Amniotic epithelial cell (primary cell): Measurements from ENCODE around the gene NDUFA12.
"Not testable (repeated sequence)": the region's sequence is repeated elsewhere in the genome, so short reads cannot be mapped to it uniquely, and the experiment has no call there.

Source experiments
- DNase-seq: peaks from one replicate; pipeline ENCODE4 v3.0.0-alpha.2; 2010; ENCODE audit warnings: low read depth

Gene NDUFA12

DNA sequence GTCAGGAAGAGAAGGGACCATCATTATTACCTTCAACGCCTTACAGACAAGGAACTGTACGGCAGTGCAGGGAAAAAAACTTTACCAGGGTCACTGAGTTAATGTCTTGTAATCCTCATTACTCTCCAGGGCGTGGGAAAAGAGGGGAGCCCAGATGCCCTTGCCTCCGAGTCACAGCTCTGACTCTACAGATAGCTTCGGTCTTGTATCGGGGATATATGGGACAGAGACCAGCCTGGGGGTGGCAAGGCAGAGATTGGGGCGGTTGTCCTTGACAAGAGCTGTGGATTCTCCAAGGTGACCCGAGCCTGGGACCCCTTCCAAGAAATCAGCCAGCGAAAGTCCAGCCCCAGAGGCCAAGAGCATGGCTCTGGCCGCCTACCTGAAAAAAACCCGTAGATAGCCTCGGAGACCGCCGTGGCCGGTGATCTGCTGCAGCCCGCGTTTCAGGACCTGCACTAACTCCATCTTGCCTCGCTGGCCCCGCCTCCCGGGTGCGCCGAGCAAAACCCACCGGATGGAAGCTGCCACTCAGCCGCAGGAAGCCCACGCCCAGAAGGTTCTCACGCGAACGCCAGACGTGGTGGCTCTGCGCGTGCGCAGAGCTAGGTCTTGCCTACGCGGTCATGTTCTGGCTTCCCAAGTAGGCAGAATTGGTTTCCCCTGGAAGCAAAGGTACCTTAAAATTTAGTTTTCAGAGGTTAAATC, at the start of gene NDUFA12:
NDUFA12 (minus strand) TSS at position 485 of the 708 bp plus-strand sequence; CDS start at position 468, 17 bp downstream.
- peak; percentile 96 for DNase-seq

DNA sequence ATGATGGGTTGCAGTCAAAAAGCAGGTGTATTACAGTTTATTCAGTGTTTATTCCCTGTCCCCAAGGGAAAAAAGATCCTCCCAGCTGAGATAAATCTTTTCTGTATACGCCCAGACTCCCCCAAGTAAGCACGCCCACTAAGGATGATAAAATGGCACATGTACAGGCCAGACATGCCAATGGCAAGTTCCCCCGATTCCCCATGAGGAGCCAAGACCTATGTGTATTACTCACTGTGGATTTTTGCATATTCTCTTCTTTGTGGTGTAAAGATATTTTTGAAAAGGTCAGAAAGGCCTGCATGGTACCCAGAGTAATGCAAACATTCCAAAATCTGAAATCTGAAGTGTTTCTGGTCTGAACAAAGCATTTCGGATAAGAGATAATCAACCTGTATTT, 47.7 kb upstream of the NDUFA12 start:
- DNase-seq: no peak

DNA sequence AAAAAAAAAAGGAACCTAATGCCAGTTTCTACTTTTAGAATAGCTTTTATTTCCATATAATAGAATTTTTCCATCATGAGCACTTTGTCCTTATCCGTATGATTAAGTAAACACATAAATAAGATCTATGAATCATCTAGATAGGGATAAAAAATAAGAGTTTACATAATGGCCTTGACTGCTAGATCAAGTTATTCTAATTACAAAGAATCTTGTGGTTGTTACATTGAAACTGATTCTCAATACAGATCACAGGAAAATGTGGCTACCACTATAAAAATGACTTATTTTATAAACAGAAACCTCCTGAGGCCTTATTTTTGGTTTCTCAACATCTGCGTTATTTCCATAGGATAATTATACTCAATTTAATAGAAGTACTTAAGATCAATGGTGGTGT, 34.4 kb upstream of the NDUFA12 start:
- DNase-seq: peak; percentile 58

DNA sequence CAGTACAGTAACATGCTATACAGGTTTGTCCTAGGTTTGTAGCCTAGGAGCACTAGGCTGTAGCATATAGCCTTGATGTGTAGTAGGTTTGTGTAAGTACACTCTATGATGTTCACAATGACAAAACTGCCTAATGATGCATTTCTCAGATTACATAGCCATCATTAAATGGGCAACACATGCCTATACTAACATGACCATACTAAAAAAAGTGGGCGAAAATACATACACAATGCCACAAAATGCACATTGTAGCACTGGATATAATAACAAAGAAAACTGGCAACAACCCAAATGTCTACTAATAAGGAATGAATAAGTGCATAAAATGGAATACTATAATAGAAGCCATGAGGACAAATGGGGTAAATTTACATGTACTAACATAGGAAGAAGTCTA, 31.3 kb upstream of the NDUFA12 start:
- no peak for DNase-seq

DNA sequence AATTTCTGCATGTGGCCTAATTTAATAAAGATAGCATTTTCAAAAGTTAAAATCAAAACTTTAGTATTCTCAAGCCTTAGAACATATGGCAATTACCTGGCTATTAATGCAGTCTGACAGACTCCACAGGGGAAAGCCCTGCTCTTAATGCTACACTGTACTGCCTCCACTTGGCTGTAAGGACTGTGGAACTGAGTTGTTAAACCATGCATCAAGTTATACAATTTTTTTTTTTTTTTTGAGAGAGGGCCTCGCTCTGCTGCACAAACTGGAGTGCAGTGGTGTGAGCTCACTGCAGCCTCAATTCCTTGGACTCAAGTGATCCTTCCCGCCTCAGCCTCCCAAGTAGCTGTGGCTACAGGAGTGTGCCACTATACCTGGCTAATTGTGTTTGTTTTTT, 19.0 kb upstream of the NDUFA12 start:
- DNase-seq: peak; percentile 8

DNA sequence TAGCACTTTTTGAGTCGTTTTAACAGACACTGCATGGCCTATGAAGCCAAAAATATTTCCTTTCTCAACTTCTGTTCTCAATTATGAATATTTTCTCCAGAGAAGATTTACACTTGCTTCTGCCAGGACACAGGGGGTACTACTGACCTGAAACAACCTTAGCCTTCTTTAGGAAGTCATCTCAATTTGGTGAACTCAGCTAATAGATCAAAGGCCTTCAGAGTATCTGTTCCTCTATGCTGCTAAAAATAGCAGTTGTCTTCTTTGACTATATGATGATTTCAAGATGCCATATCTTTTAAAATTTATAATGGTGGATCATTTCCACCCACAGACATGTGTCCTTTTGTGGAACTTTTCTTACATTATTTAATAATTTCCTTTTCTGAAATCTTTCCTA, 14.0 kb upstream of the NDUFA12 start:
- no peak for DNase-seq

DNA sequence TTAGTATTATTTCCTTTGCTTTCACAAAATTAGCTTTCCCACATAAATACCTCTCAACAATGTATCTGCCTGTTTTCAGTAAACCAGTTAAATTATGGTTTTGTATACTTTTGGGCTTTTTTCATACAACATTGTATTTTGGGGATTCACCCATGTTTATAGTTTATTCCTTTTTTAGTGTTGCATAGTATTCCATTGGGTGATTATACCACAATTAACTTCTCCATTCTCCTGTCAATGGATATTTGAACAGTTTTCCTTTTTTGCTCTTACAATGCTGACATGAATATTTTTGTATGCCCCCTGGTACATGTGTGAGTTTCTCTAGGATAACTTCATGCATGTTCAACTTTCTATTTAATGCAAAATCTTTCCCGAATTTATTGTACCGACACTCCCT, 12.6 kb upstream of the NDUFA12 start:
- DNase-seq: no peak

DNA sequence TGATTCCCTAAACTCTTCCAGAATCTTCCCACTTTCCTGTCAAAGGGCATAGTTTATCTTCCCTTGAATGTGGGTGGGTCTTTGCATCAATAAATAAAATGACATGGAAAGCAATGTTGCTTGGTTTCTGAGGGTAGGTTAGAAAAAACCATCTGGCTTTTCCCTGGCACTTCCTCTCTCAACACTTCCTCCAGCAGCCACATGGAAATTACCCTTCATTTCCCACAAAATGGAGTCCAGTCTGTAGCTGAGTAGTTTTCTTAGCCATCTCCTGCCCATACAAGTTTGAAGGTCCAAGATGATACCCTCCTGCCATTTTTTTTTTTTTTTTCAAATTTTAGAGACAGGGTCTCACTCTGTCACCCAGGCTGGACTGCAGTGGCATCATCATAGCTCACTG, 11.1 kb upstream of the NDUFA12 start:
- no peak for DNase-seq

DNA sequence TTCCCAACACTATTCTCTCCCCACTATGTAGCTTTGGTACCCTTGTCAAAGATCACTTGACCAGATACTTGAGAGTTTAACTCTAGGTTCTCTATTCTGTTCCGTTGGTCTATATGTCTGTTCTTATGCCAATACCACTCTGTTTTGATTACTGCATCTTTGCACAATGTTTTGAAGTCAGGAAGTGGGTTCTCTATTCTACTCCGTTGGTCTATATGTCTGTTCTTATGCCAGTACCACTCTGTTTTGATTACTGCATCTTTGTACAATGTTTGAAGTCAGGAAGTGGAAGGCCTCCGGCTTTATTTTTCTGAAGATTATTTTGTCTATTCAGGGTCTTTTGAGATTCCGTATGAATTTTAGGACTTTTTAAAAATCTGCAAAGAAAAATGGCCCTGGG, 2.7 kb upstream of the NDUFA12 start:
- no peak for DNase-seq

DNA sequence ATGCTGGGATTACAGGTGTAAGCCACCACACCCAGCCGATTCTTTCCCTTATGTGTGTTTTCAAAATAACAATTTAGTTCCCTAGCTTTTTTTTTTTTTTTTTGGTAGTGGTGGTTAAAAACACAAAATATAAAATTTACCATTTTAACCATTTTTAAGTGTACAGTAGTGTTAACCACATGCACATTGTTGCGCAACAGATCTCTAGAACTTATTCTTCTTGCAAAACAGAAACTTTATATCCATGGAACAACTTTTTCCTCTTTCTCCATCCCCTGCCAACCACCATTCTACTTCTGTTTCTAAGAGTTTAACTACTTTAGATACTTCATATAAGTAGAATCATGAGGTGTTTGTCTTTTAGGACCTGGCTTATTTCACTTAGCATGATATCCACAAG, 1.1 kb upstream of the NDUFA12 start:
- DNase-seq: peak; percentile 80

DNA sequence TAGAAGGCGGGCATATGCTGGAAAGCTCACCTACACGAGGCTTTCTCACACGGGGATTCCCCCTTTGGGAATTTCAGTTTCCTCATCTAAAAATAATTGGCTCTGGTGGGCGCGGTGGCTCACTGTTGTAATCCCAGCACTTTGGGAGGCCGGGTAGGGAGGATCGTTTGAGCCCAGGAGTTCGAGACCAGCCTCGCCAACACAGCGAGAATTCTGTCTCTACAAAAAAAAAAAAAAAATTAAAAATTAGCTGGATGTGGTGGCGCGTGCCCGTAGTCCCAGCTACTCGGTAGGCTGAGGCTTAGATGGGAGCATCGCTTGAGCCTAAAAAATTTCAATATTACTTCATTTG, 400 bp upstream of the NDUFA12 start:
- DNase-seq: no peak

DNA sequence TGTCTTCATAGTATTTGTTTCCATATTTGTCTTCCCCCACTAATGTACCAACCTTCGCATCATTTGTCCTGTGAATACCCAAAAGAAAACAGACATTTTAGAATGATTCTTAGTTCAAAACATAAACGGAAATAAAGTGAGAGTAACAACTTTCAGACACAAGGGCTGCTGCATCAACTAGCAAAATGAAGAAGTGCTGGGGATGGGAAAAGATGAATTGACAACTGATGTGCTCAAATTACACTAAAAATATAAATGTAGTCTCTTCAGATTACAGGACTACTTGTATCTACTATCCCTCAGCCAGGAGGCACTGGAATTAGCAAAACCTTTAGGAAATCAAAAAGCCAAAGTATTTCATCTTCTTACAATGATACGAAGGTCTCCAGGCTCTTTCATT, 743 bp downstream of the NDUFA12 start:
- no peak for DNase-seq

DNA sequence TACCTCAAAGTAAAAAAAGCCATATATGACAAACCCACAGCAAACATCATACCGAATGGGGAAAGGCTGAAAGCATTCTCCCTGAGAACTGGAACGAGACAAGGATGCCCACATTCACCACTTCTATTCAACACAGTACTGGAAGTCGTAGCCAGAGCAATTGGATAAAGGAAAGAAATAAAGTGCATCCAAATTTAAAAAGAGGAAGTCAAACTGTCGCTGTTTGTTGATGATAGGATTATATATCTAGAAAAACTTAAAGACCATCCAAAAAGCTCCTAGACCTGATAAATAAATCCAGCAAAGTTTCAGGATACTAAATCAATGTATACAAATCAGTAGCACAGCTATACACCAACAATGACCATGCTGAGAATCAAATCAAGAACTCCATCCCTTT, 5.2 kb downstream of the NDUFA12 start:
- peak; percentile 35 for DNase-seq

DNA sequence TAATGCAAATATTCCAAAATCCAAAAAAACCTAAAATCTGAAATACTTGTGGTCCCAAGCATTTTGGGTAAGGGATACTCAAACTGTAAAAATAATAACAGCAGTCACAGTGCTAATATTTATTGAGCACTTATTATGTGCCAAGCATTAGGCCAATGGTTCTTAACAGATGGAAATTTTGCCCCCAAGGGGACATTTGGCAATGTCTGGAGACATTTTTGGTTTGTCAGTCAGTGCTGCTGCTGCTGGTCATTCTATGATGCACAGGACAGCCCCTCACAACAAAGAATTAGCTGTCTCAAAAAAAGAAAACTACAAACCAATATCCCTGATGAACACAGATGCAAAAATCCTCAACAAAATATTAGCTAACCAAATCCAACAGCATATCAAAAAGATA, 5.8 kb downstream of the NDUFA12 start:
- DNase-seq: no peak

DNA sequence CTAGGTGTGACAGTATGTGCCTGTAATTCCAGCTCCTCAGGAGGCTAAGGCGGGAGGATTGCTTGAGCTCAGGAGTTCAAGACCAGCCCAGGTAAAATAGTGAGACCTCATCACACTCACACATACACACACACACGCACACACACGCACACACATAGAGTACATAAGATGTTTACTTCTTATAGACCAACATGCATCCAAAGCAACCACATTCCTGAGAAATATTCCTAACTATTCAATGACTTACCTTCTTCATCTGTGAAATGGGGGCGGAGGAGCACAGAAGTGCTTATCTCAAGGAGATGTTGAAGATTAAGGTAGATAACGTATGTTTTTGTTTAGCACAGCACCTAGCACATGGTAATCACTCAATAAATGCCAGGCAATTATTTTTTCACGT, 6.4 kb downstream of the NDUFA12 start:
- no peak for DNase-seq

DNA sequence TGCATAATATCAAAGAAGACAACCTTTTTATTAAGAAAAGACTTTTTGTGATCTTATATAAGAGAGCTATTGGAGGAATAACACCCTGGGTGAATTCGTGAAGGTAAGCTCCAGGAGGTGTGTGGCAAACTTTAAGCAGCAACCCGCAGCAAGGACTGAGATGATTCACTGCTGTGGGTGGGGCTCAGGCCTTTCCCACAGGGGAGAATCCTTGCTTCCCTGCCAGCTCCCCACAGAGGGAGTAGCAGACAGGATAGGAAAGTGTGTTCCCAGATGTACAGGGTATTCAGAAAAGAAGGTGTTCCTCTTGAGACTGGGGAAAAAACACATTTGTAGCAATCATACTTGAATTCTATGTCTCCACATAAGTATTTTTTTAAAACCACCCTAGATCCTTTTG, 9.2 kb downstream of the NDUFA12 start:
- DNase-seq: peak; percentile 89

DNA sequence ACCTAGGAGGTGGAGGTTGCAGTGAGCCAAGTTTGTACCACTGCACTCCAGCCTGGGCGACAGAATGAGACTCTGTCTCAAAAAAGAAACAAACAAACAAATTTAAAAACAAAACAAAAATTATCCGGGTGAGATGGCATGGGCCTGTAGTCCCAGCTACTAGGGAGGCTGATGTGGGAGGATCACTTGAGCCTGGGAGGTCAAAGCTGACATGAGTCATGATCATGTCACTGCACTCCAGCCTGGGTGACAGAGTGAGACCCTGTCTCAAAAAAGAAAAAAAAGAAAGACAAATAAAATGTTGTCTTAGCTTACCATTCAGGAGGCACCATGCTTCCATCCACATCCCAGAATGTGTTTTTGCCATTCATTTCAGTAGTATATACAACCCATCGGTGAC, 9.6 kb downstream of the NDUFA12 start:
- DNase-seq: not testable (repeated sequence)

DNA sequence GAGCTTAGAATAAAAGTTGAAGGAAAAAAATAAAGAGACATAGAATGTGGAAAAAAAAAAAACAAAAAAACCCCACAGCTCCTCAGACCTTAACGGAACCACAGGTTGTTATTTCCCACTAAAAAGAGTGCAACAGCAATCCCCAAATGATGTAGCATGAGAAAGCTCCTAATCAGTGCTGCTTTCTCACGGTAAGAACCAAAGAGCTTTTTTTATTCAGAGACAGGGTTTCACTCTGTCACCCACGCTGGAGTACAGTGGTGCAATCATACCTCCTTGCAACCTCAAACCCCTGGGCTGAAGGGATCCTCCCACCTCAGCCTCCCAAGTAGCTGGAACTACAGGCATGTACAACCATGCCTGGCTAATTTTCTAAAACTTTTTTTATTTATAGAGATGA, 13.3 kb downstream of the NDUFA12 start:
- peak; percentile 72 for DNase-seq

DNA sequence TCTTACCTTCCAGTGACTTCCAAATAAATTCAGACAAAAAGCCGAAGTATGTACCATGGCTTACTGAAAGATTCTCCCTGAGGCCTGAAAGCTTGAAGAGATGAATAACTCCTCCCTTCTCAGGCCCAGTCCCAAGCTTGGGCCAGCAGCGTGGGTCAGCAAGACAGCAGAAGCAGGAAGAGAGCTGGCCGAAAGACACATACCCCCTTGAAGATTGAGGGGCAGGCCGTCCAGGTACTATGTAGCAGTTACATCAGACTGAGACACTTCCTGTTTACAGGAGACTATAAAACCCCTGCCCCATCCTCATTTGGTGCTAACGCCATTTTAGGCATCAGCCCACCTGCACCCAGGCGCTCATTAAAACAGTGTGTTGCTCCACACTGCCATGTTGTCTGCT, 15.0 kb downstream of the NDUFA12 start:
- DNase-seq: no peak

DNA sequence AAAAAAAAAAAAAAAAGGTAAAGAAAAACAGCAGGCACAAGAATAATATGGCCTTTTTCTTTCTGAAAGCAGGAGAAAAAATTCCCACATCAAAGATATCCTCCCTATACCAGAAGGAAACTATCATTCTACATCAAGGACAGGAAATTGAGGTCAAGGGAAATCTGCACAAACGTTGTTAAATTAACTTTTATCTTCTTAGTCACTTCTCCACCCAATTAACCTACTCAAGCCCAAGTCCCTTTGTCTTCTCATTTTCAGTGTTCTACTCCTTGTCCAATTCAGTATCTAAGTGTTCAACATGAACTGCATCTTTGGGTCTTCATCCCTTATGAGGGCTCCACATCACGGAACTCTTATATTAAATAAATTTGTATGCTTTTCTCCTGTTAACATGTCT, 15.7 kb downstream of the NDUFA12 start:
- DNase-seq: no peak

DNA sequence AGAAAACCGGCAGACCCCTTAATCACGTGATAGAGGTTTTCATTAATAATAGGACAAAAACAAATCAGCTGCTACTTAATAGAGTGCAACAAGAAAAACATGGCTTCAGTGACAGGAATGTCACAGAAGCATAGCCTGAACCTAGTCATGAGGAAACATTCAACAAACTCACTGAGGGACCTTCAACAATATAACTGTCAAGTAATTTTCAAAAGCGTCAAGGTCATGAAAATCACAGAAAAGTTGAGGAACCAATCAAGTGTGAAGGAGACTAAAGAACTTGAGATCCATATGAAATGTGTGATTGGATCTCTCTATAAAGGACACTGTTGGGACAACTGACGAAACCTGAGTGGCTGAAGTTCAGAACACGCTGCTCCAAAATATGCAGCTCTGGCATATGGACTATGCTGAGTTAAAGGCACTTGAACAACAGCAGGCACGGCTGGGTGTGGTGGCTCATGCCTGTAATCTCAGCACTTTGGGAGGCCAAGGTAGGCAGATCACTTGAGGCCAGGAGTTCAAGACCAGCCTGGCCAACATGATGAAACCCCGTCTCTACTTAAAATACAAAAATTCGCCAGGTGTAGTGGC, 16.3 kb downstream of the NDUFA12 start:
- DNase-seq: no peak

DNA sequence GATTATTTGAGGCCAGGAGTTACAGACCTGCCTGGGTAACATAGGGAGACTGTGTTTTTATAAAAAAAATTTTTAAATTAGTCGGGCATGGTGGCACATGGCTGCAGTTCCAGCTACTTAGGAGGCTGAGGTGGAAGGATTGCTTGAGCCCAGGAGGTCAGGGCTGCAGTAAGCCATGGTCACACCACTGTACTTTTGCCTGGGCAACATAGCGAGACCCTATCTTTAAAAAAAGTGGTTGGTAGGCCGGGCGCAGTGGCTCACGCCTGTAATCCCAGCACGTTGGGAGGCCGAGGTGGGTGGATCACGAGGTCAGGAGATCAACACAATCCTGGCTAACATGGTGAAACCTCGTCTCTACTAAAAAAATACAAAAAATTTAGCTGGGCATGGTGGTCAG, 18.4 kb downstream of the NDUFA12 start:
- DNase-seq: not testable (repeated sequence)

DNA sequence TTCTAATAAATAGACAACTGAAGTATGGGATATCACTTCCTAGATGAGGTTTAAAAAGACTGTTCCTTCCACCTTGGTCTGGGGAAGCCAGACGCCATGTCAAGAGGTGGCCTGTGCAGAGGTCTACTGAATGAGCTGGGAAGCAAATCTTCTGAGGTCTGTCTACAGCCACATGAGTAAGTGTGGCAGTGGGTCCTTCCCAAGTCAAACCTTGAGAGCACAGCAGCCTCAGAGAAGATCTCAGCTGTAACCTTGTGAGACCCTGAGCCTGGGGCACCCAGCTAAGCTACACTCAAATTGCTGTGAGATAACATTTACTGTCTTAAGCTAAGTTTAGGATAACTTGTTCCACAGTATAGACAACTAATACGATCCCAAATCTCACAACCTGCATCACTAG, 20.2 kb downstream of the NDUFA12 start:
- DNase-seq: no peak

DNA sequence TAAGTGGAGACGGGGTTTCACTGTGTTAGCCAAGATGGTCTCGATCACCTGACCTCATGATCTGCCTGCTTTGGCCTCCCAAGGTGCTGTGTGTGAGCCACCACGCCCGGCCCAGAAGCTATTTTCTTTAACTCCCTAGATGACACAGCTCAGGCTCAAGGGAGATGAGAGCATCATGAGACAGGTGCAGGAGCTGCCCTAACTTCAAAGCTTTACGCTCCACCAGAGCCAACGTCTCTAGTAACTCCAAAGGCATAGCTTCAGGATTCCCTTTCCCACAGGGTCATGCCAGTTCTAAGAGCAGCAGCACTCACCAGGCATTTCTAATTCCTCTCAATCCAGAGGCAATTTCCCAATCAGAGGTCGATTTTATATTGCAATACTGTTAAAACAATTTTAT, 21.0 kb downstream of the NDUFA12 start:
- DNase-seq: no peak
